PC-9 (cell line): Measurements from ENCODE around the gene SEC14L6. TPM values are rescaled to one million over a fixed set of nuclear protein-coding genes. Genes with fewer than 3 reads are reported as not detected.

Source experiments
- BruUV-seq: library from RNA; stranded (reverse); fragments of 400-500 nt; replicated peaks from 2 replicates; lab custom pipeline; 2021; lab: Mats Ljungman, UMichigan
- CTCF ChIA-PET: fragments of 300-600 bp; sonication (Branson Sonifier 250); formaldehyde crosslinking; loops from one replicate; lab custom pipeline; 2022; ENCODE audit warnings: antibody characterized with exemption; lab: Charles Lee
- POLR2A ChIA-PET: fragments of 300-600 bp; sonication (Branson Sonifier 250); formaldehyde crosslinking; loops from one replicate; lab custom pipeline; 2022; ENCODE audit warnings: antibody characterized with exemption; ENCODE audit not compliant: unreplicated experiment; lab: Charles Lee
- DNase-seq, 2 experiments: peaks; one replicate each; pipeline versions ENCODE4 v3.0.0 to v3.0.0-alpha.2; 2015 to 2022; ENCODE audit warnings: mixed read lengths in 1 of 2
- H2AFZ ChIP-seq: fragments of 200-600 bp; sonication (generic); 2 replicates; pipeline ENCODE4 v1.8.1; 2017; ENCODE audit warnings: antibody characterized with exemption
- H3F3A ChIP-seq: fragments of 200-600 bp; sonication (generic); 2 replicates; pipeline ENCODE4 v1.8.1; 2017; ENCODE audit warnings: antibody characterized with exemption, mild to moderate bottlenecking, low read depth; ENCODE audit not compliant: insufficient read depth
- H3K27ac ChIP-seq: fragments of 200-600 bp; sonication (generic); 2 replicates; pipeline ENCODE4 v1.6.1; 2016; ENCODE audit warnings: mixed run types
- H3K27me3 ChIP-seq: fragments of 200-600 bp; sonication (generic); 2 replicates; pipeline ENCODE4 v1.6.1; 2016; ENCODE audit warnings: low read depth, mixed run types; ENCODE audit not compliant: insufficient read depth
- H3K36me3 ChIP-seq: fragments of 200-600 bp; sonication (generic); 2 replicates; pipeline ENCODE4 v1.6.1; 2016; ENCODE audit warnings: low read depth, mixed run types
- H3K4me1 ChIP-seq: fragments of 200-600 bp; sonication (generic); replicated peaks from 2 replicates; pipeline ENCODE4 v1.6.1; 2016; ENCODE audit warnings: mixed run types; ENCODE audit not compliant: insufficient read depth
- H3K4me2 ChIP-seq: fragments of 200-600 bp; sonication (generic); 2 replicates; pipeline ENCODE4 v1.6.1; 2017; ENCODE audit warnings: mixed run types
- H3K4me3 ChIP-seq: fragments of 200-600 bp; sonication (generic); 2 replicates; pipeline ENCODE4 v1.6.1; 2016; ENCODE audit warnings: mixed run types
- H3K79me2 ChIP-seq: fragments of 200-600 bp; sonication (generic); 2 replicates; pipeline ENCODE4 v1.6.1; 2017; ENCODE audit warnings: low read depth, mixed run types
- H3K9me2 ChIP-seq: fragments of 200-600 bp; sonication (generic); 2 replicates; pipeline ENCODE4 v1.8.1; 2017; ENCODE audit warnings: mild to moderate bottlenecking; ENCODE audit not compliant: insufficient read depth
- H3K9me3 ChIP-seq: fragments of 200-600 bp; sonication (generic); 2 replicates; pipeline ENCODE4 v1.8.1; 2016; ENCODE audit warnings: low read depth; ENCODE audit not compliant: insufficient read depth
- H4K20me1 ChIP-seq: fragments of 200-600 bp; sonication (generic); 2 replicates; pipeline ENCODE4 v1.8.1; 2017; ENCODE audit not compliant: insufficient read depth
- EZH2 ChIP-seq: fragments of 200-600 bp; sonication (generic); IDR thresholded peaks from 2 replicates; pipeline ENCODE4 v1.8.0; 2017; ENCODE audit warnings: antibody characterized with exemption, low read depth
- intact Hi-C: fragments of 100-400 bp; cut with micrococcal nuclease; formaldehyde crosslinking; loops from one replicate; pipeline ENCODE4 v1.10.0; 2022; ENCODE audit not compliant: unreplicated experiment
- total RNA-seq: library from RNA; stranded (reverse); gene quantifications from 2 replicates; pipeline ENCODE4 v1.2.3, GENCODE V29; 2021
- TF ChIP-seq, protein P1 (sequence below): fragments of 200-600 bp; sonication (generic); conservative IDR thresholded peaks from 2 replicates; pipeline ENCODE4 v1.6.1; 2017; ENCODE audit warnings: mixed run types, antibody characterized with exemption, mild to moderate bottlenecking, moderate library complexity

SEC14L6 gene
- total RNA-seq, 1 experiment from 2014 or later: 0.31 TPM

- ChIA-PET CTCF (no interaction called here), POLR2A (interaction anchor here (0.6 kb wide), 1 partner anchor 15 kb away, joined by 8 read pairs; no protein-coding TSS in a partner anchor)
- H3K4me1 ChIP-seq: 0 out of 2 replicates have a peak, but pooled peaks cover 5% of the 10 kb centered on the region
- H3K79me2 ChIP-seq: no peaks in the 10 kb centered on the region
- H3K27ac ChIP-seq: no peak overlapping the region
- no peak overlapping the region for H2AFZ ChIP-seq
- H3F3A ChIP-seq: no peaks in the 10 kb centered on the region
- no peaks in the 10 kb centered on the region for H3K9me2 ChIP-seq
- DNase-seq: no peak
- TF ChIP-seq, protein P1, sequence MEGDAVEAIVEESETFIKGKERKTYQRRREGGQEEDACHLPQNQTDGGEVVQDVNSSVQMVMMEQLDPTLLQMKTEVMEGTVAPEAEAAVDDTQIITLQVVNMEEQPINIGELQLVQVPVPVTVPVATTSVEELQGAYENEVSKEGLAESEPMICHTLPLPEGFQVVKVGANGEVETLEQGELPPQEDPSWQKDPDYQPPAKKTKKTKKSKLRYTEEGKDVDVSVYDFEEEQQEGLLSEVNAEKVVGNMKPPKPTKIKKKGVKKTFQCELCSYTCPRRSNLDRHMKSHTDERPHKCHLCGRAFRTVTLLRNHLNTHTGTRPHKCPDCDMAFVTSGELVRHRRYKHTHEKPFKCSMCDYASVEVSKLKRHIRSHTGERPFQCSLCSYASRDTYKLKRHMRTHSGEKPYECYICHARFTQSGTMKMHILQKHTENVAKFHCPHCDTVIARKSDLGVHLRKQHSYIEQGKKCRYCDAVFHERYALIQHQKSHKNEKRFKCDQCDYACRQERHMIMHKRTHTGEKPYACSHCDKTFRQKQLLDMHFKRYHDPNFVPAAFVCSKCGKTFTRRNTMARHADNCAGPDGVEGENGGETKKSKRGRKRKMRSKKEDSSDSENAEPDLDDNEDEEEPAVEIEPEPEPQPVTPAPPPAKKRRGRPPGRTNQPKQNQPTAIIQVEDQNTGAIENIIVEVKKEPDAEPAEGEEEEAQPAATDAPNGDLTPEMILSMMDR: no peak
- TF ChIP-seq EZH2: no peak
- intact Hi-C loops: no loop called here
- no peaks in the 10 kb centered on the region for H4K20me1 ChIP-seq
- H3K4me3 ChIP-seq: no peak overlapping the region
- peaks cover 14% of the 10 kb centered on the region for H3K27me3 ChIP-seq
- H3K9me3 ChIP-seq: no peaks in the 10 kb centered on the region
- no peaks in the 10 kb centered on the region for H3K36me3 ChIP-seq
- H3K4me2 ChIP-seq: no peak overlapping the region
- BruUV-seq: no TSS peak
Observed at GRCh38 chr22:30507670-30508069, 38.9 kb downstream of the SEC14L6 start.

DNA sequence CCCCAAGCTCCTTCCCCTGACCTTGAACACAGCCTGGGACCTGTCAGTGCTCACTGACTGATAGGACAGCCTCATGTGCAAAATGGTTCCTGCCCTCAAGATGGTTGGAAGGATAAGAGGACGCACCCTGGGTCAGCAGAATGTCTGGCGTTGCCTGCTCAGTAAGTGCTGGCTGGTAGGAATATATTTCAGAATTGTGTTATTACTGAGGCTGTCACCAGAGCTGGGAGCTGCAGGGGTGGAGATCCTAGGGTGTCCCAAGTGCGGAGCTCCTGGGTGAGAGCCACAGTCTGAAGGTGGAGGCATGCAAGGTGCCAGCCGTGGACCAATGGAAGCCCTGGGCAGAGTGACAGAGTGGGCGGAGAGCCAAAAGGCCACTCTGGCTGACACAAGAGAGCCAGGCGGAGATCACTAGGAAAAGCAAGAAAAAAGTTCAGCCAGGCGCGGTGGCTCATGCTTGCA, 40.0 kb downstream of the SEC14L6 start:
- ChIA-PET POLR2A (no interaction called here), CTCF (interaction anchor here (0.7 kb wide), 1 partner anchor 39 kb away, joined by 4 read pairs; no protein-coding TSS in a partner anchor)
- Histone ChIP-seq H3K9me3 (no peaks in the 10 kb centered on the region), H2AFZ (no peak overlapping the region), H3K9me2 (no peaks in the 10 kb centered on the region), H3K79me2 (no peaks in the 10 kb centered on the region), H3K4me2 (no peak overlapping the region), H3K36me3 (no peaks in the 10 kb centered on the region), H3K4me1 (0 out of 2 replicates have a peak, but pooled peaks cover 5% of the 10 kb centered on the region), H3K27me3 (peaks cover 14% of the 10 kb centered on the region), H3K4me3 (no peak overlapping the region), H3F3A (no peaks in the 10 kb centered on the region), H4K20me1 (no peaks in the 10 kb centered on the region), H3K27ac (no peak overlapping the region)
- intact Hi-C loops: no loop called here
- no peak for TF ChIP-seq EZH2
- TF ChIP-seq, protein P1: no peak
- BruUV-seq: no TSS peak
- DNase-seq: peak in 1 of 2 experiments; percentile 28

DNA sequence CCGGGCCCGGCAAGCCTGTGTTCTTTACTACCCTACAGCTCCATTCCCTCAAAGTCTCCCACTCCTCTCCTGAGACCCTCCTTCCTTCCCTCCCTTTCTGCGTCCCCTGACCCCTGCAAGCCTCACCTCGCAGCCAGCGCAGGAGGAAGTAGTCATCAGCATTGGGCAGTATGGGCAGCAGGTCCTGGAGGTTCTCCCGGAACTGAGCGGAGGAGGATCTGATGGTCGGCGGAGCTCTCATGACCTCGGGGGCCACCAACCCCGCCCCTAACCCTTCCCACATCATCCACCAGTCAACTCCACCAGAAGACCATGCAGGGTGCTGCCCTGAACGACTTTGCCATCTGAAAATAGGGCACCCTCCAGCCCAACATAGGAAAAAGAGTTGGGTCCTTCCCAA, 43.0 kb downstream of the SEC14L6 start:
- CTCF ChIA-PET: interaction anchor here (0.6 kb wide), 1 partner anchor 247 kb away, joined by 3 read pairs; no protein-coding TSS in a partner anchor
- H3K4me1 ChIP-seq: 0 out of 2 replicates have a peak, but pooled peaks cover 5% of the 10 kb centered on the region
- no TSS peak for BruUV-seq

More for the DNA sequence above, 43.0 kb downstream of the SEC14L6 start:
- H3K27ac ChIP-seq: no peak overlapping the region
- H3K27me3 ChIP-seq: peaks cover 14% of the 10 kb centered on the region
- H3K79me2 ChIP-seq: no peaks in the 10 kb centered on the region
- no peak for DNase-seq
- no peaks in the 10 kb centered on the region for H3K36me3 ChIP-seq
- intact Hi-C loops: no loop called here
- no peaks in the 10 kb centered on the region for H3K9me3 ChIP-seq
- no peak overlapping the region for H3K4me2 ChIP-seq
- TF ChIP-seq, protein P1: no peak
- TF ChIP-seq EZH2: no peak
- H3K9me2 ChIP-seq: no peaks in the 10 kb centered on the region
- no peak overlapping the region for H3K4me3 ChIP-seq
- H3F3A ChIP-seq: no peaks in the 10 kb centered on the region
- H4K20me1 ChIP-seq: no peaks in the 10 kb centered on the region
- no peak overlapping the region for H2AFZ ChIP-seq
- POLR2A ChIA-PET: no interaction called here
